Stimulated activated naive B cell treated with anti-CD40 and anti-IgM and Interleukin-4, amounts not matched to agents 10 μg/mL and 1 μg/mL and 100 μg/mL, for 72 hours (primary cell): ENCODE data around the gene BLOC1S4.
"Not testable (repeated sequence)": the region's sequence is repeated elsewhere in the genome, so short reads cannot be mapped to it uniquely, and the experiment has no call there.

Experiments
- ATAC-seq, 2 donors: fragments of 150-1000 bp; cut with Tn5 transposase; replicated peaks; 2 replicates each; pipeline ENCODE4 v1.10.0; 2021; ENCODE audit warnings: moderate library complexity in 1 of 2
- DNase-seq: peaks from one replicate; pipeline ENCODE4 v3.0.0; 2021
- H3K27ac Mint-ChIP-seq: one replicate; pipeline ENCODE4 v1.8.0; 2022; ENCODE audit warnings: mild to moderate bottlenecking, mixed read lengths
- H3K27me3 Mint-ChIP-seq, 2 donors: one replicate each; pipeline ENCODE4 v1.8.0; 2022; ENCODE audit warnings: mixed read lengths in 2 of 2
- H3K36me3 Mint-ChIP-seq, 2 donors: one replicate each; pipeline ENCODE4 v1.8.0; 2022; ENCODE audit warnings: mixed read lengths in 2 of 2, mild to moderate bottlenecking in 1 of 2
- H3K4me1 Mint-ChIP-seq, 2 donors: one replicate each; pipeline ENCODE4 v1.8.0; 2022; ENCODE audit warnings: mixed read lengths in 2 of 2, mild to moderate bottlenecking in 1 of 2
- H3K4me3 Mint-ChIP-seq, 2 donors: one replicate each; pipeline ENCODE4 v1.8.0; 2022; ENCODE audit warnings: mild to moderate bottlenecking in 2 of 2, mixed read lengths in 2 of 2, moderate library complexity in 1 of 2
- H3K9me3 Mint-ChIP-seq, 2 donors: one replicate each; pipeline ENCODE4 v1.8.0; 2022; ENCODE audit warnings: mixed read lengths in 2 of 2, mild to moderate bottlenecking in 1 of 2

BLOC1S4 gene

GRCh38 chr4:6716958-6717655 lies 1.1 kb downstream of the BLOC1S4 start:
- no peak for ATAC-seq
- H3K4me1 Mint-ChIP-seq, result peaks cover 11 to 33% of the 10 kb centered on the region in 2 donors
- DNase-seq, result no peak
- peak overlapping the region; percentile 89 to 92 for H3K4me3 Mint-ChIP-seq
- no peaks in the 10 kb centered on the region for H3K27me3 Mint-ChIP-seq
- peak overlapping the region; percentile 97 for H3K27ac Mint-ChIP-seq
- H3K36me3 Mint-ChIP-seq, result peaks cover 7 to 10% of the 10 kb centered on the region in 2 donors
- H3K9me3 Mint-ChIP-seq, result peaks cover 0 to 1% of the 10 kb centered on the region in 2 donors

GRCh38 chr4:6718932-6719610 lies 3.1 kb downstream of the BLOC1S4 start:
- peaks cover 11 to 33% of the 10 kb centered on the region in 2 donors for H3K4me1 Mint-ChIP-seq
- H3K36me3 Mint-ChIP-seq, result peaks cover 7 to 10% of the 10 kb centered on the region in 2 donors
- peaks cover 0 to 5% of the 10 kb centered on the region in 2 donors for H3K27me3 Mint-ChIP-seq
- ATAC-seq (no peak), DNase-seq (no peak)
- H3K27ac Mint-ChIP-seq, result no peak overlapping the region
- H3K4me3 Mint-ChIP-seq, result peak overlapping the region; percentile 12 to 19
- H3K9me3 Mint-ChIP-seq, result no peaks in the 10 kb centered on the region

DNA sequence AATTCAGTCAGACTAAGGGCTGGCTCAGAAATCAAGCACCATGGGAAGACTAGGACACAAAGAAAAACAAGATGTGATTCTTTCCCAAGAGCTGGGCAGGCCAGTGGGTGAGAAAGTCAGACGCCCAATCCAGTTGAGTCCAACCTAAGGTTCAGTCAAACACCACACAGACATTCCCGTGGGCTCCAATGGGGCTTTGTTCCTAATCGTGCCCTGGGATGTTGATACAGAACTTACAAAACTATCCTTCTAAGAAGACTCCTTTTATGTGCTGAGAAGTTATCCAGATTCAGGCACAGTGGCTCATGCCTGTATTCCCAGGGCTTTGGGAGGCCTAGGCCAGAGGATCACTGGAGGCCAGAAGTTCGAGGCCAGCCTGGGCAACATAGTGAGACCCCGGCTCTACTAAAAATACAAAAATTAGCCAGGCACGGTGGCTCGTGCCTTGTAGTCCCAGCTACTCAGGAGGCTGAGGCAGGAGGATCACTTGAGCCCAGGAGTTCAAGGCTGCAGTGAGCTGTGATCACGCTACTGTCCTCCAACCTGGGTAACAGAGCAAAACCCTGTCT lies 3.7 kb downstream of the BLOC1S4 start:
- H3K4me3 Mint-ChIP-seq, result no peak overlapping the region
- H3K27me3 Mint-ChIP-seq, result peaks cover 0 to 5% of the 10 kb centered on the region in 2 donors
- ATAC-seq (no peak), DNase-seq (no peak)
- peaks cover 7 to 10% of the 10 kb centered on the region in 2 donors for H3K36me3 Mint-ChIP-seq
- H3K9me3 Mint-ChIP-seq, result no peaks in the 10 kb centered on the region
- H3K4me1 Mint-ChIP-seq, result peaks cover 11 to 33% of the 10 kb centered on the region in 2 donors
- no peak overlapping the region for H3K27ac Mint-ChIP-seq

- ATAC-seq (peak; percentile 52 to 53), DNase-seq (peak; percentile 56)
- peaks cover 11 to 28% of the 10 kb centered on the region in 2 donors for H3K4me1 Mint-ChIP-seq
- H3K36me3 Mint-ChIP-seq, result peaks cover 7 to 10% of the 10 kb centered on the region in 2 donors
- peaks cover 0 to 5% of the 10 kb centered on the region in 2 donors for H3K27me3 Mint-ChIP-seq
- H3K4me3 Mint-ChIP-seq, result peak overlapping the region; percentile 36 to 69
- H3K27ac Mint-ChIP-seq, result peak overlapping the region; percentile 52
- no peaks in the 10 kb centered on the region for H3K9me3 Mint-ChIP-seq
Observed at GRCh38 chr4:6720202-6720699, 4.3 kb downstream of the BLOC1S4 start.

DNA sequence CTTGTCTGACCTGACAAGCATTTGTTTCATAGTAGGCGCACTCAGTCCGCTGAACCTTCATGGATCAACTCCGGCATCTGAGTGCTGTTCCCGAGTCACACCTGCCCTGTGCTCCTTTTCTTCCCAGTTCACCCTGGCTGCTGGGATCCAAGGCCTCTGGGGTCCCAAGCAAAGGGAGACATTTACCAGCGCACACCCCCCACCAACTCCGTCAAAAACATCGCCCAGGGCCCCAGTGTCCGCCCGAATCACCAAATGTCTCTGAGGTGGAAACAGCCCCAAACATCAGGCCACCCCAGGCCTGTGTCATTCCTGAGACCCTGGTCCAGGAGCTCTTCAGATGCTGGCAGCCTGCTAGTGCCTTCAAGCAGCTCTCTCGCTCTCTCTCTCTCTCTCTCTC lies 5.1 kb downstream of the BLOC1S4 start:
- no peak for ATAC-seq
- Mint-ChIP-seq H3K27ac (no peak overlapping the region), H3K4me3 (no peak overlapping the region), H3K27me3 (peaks cover 0 to 5% of the 10 kb centered on the region in 2 donors), H3K4me1 (peaks cover 11 to 22% of the 10 kb centered on the region in 2 donors), H3K9me3 (no peaks in the 10 kb centered on the region), H3K36me3 (peaks cover 3 to 6% of the 10 kb centered on the region in 2 donors)
- DNase-seq, result no peak

DNA sequence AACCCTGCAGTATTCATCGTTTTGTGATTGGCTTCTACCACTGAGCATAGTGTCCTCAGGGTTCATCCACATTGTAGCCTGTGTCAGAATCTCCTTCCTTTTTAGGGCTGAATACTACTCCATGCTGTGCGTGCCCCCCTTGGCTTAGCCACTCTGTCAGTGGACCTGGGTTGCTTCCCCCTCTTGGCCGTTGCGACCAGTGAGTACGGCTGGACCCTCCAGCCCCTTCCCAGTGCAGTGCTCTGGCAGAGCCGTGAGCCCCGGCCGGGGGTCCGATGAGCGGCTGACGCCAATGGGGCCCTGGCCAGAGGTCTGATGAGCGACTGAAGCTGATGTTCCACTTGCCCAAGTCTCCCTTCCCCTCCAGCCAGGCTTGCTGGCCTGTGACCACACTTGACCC lies 6.9 kb downstream of the BLOC1S4 start:
- ATAC-seq, result no peak
- Mint-ChIP-seq H3K4me3 (no peak overlapping the region), H3K9me3 (no peaks in the 10 kb centered on the region), H3K36me3 (peaks cover 3 to 6% of the 10 kb centered on the region in 2 donors), H3K27ac (no peak overlapping the region), H3K4me1 (peaks cover 11 to 18% of the 10 kb centered on the region in 2 donors), H3K27me3 (peaks cover 0 to 5% of the 10 kb centered on the region in 2 donors)
- no peak for DNase-seq

DNA sequence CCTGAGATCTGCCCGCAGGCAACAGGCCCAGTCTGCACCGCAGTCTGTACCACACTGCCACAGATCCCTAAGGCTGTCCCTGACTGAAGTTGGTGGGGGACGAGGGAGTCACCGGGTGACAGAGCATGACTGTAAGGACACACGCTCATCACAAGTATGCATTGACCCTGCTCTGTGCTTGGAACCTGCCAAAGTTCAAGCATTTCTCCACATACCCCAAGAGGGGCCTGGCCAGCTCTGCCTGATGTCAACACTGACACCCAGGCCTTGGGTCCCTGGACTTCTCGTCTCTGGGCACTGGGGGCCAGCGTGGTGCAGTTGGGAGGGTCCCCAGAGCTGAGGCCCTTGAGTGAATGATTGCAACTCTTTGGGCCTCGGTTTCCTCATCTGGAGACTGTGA lies 7.9 kb downstream of the BLOC1S4 start:
- Mint-ChIP-seq H3K4me3 (no peak overlapping the region), H3K27ac (no peak overlapping the region), H3K9me3 (no peaks in the 10 kb centered on the region), H3K4me1 (peaks cover 10 to 12% of the 10 kb centered on the region in 2 donors), H3K27me3 (peaks cover 5 to 8% of the 10 kb centered on the region in 2 donors), H3K36me3 (peaks cover 3 to 4% of the 10 kb centered on the region in 2 donors)
- no peak for DNase-seq
- no peak for ATAC-seq

- Mint-ChIP-seq H3K4me1 (peaks cover 7 to 8% of the 10 kb centered on the region in 2 donors), H3K36me3 (no peaks in the 10 kb centered on the region), H3K27ac (no peak overlapping the region), H3K27me3 (peaks cover 6 to 11% of the 10 kb centered on the region in 2 donors), H3K9me3 (no peaks in the 10 kb centered on the region), H3K4me3 (no peak overlapping the region)
- DNase-seq (no peak), ATAC-seq (no peak)
Observed at GRCh38 chr4:6724421-6725111, 8.6 kb downstream of the BLOC1S4 start.

- DNase-seq, H3K9me3 Mint-ChIP-seq, H3K36me3 Mint-ChIP-seq, H3K4me3 Mint-ChIP-seq, H3K27ac Mint-ChIP-seq, H3K4me1 Mint-ChIP-seq, ATAC-seq: not testable (repeated sequence)
- H3K27me3 Mint-ChIP-seq, result peaks cover 6 to 11% of the 10 kb centered on the region in 2 donors
Observed at GRCh38 chr4:6725427-6725961, 9.5 kb downstream of the BLOC1S4 start.

DNA sequence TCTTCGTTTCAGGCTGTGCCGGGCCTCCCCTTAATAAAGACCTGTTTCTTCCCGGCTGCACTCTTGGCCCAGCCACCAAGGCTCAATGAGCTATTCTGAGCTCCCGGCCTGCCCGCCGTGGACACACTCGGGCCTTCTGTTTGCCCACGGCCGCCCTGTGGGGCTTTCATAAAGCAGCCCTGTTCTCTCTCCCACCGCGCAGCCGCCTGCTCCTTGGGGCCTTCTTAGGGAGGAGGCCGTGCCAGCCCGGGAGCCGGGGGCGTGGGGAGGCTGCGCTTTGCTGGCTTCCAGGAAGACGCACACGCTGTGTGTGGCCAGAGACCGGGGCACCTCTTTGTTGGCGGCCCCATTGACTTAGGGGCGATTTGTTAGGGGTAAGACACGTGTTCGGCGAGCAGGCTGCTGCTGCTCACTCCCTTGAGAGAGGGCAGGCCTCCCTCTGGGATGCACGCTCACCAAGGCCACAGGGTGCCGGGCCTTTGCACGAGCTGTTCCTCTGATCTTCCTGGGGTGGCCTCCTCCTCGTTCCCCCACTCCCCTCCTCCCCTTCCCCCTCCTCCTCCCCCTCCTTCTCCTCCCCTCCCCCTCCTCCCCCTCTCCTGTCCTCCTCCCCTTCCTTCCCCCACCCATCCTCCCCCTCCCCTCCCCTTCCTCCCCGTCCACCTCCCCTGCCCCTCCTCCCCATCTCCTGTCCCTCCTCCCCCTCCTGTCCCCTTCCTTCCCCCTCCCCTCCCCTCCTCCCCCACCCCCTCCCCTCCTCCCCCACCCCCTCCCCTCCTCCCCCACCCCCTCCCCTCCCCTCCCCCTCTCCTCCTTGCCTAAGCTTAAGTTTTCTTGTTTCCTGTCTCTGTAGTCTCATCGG lies 11.3 kb downstream of the BLOC1S4 start:
- DNase-seq (no peak), ATAC-seq (no peak)
- H3K27me3 Mint-ChIP-seq, result peaks cover 6 to 20% of the 10 kb centered on the region in 2 donors
- no peak overlapping the region for H3K4me3 Mint-ChIP-seq
- no peaks in the 10 kb centered on the region for H3K9me3 Mint-ChIP-seq
- no peaks in the 10 kb centered on the region for H3K36me3 Mint-ChIP-seq
- no peak overlapping the region for H3K27ac Mint-ChIP-seq
- no peaks in the 10 kb centered on the region for H3K4me1 Mint-ChIP-seq

DNA sequence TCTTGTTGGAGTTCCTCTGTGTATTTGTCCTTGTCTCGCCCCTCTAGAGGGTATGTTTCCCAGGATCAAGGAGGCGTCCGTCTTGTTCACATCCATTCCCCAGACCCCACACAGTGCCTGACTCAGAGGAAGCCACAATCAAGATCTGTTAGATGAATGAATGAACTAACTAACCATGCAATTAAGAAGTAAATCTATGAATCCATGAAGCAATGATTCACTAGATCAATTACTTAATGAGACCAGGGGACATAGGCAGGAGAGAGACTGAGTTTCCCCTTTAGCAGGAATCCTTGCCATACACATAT lies 11.9 kb downstream of the BLOC1S4 start:
- Mint-ChIP-seq H3K27me3 (peaks cover 6 to 20% of the 10 kb centered on the region in 2 donors), H3K27ac (no peak overlapping the region), H3K9me3 (no peaks in the 10 kb centered on the region), H3K4me1 (no peaks in the 10 kb centered on the region), H3K4me3 (no peak overlapping the region), H3K36me3 (no peaks in the 10 kb centered on the region)
- no peak for DNase-seq
- ATAC-seq, result no peak

DNA sequence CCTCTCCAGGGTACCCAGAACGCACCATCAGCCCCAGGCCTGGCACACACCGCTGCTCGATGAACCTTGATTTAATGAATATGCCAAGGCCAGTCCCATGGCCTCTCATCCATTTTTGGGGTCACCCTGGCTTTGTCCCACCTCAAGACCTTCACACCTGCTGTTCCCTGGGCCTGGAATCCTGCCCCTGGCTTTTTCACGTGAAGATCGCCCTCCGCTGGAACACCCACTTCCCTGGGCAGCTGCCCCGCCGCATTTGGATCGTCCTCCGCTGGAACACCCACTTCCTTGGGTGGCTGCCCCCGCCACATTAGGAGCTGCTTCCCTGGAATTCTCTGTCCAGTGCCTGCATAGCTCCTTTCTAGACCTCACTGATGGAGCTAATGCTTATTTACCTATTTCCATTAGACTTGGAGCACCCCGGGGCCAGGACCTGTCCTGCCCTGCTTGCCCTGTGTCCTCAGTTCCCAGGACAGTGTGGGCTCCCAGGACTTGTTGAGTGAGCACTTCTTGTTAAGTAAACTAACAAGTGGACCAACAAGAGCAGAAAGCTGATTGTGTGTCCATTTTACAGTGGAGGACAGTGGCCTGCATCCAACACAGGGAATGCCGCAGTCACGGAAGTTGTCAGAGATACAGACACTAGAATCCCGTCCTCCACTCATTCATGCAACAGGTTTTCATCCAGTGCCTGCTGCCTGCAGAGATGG lies 12.5 kb downstream of the BLOC1S4 start:
- DNase-seq, result no peak

More for the DNA sequence above, 12.5 kb downstream of the BLOC1S4 start:
- Mint-ChIP-seq H3K27me3 (peaks cover 6 to 19% of the 10 kb centered on the region in 2 donors), H3K4me1 (no peaks in the 10 kb centered on the region), H3K4me3 (no peak overlapping the region), H3K36me3 (no peaks in the 10 kb centered on the region), H3K9me3 (no peaks in the 10 kb centered on the region), H3K27ac (no peak overlapping the region)
- no peak for ATAC-seq
